ENCODE data around the gene LRMDA. TPM values are rescaled to one million over a fixed set of nuclear protein-coding genes. Genes with fewer than 3 reads are reported as not detected.

Gene LRMDA
- total and polyA plus RNA-seq, 7 donors: 2.8 to 22.2 (median 9.0) TPM

DNA sequence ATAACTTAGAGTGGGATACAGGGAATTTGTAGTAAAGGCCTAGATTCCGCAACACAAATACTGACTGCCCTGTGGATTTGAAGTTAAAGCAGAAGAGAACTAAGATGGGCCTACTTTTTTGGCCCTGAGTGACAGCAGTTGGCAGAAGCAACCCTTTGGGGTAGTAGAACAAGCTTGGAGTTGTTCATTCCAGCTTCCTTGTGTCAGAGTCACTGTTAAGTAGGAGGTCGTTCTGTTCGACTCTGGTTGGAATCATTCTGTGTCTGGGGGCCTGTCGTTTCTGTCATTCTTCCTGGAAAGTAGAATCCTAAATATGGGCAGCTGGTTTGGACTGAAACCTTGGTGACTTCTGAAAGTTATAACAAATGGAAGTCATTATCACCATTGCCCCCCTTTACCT lies 865.9 kb downstream of the LRMDA start:
- intact Hi-C loops (cut with DNase I): no loop called here
- no peaks in the 10 kb centered on the region for H3K9me3 ChIP-seq
- H3K4me3 ChIP-seq: no peak overlapping the region
- H3K27ac ChIP-seq: no peak overlapping the region
- H3K27me3 ChIP-seq: no peaks in the 10 kb centered on the region
- WGBS, 2 donors: 59 to 82% methylated on average over 4 of the region's 4 CpGs
- no peak for DNase-seq
- H3K36me3 ChIP-seq: no peaks in the 10 kb centered on the region
- TF ChIP-seq, protein P1, sequence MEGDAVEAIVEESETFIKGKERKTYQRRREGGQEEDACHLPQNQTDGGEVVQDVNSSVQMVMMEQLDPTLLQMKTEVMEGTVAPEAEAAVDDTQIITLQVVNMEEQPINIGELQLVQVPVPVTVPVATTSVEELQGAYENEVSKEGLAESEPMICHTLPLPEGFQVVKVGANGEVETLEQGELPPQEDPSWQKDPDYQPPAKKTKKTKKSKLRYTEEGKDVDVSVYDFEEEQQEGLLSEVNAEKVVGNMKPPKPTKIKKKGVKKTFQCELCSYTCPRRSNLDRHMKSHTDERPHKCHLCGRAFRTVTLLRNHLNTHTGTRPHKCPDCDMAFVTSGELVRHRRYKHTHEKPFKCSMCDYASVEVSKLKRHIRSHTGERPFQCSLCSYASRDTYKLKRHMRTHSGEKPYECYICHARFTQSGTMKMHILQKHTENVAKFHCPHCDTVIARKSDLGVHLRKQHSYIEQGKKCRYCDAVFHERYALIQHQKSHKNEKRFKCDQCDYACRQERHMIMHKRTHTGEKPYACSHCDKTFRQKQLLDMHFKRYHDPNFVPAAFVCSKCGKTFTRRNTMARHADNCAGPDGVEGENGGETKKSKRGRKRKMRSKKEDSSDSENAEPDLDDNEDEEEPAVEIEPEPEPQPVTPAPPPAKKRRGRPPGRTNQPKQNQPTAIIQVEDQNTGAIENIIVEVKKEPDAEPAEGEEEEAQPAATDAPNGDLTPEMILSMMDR (IDR thresholded peaks at IDR 0.05): no peak
- H3K4me1 ChIP-seq: peaks cover 0 to 8% (median 4%) of the 10 kb centered on the region in 4 donors

DNA sequence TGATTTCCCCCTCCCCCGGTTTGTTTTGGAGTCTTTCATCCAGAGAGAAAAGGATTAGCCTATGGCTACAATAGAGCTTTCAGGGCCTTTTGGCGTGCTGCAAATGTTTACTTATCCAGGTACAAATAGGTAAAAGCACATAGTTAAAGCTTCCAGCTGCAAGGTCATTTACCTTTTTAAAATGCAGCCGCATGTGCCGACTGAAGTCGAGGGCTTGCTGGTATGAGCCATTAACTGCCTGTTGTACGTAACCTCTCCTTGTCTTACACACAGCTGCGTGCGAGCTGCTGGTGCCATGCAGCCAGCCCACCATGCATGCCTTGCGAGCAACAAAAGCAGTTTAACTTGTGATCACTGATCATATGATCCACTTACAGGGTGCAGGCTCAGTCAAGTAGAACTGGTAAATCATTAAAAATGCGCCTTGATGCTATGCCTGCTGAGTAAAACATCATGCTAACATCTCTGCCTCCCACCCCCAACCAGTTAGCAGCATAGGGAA lies 866.4 kb downstream of the LRMDA start:
- Histone ChIP-seq H3K27me3 (no peaks in the 10 kb centered on the region), H3K9me3 (no peaks in the 10 kb centered on the region), H3K27ac (no peak overlapping the region), H3K36me3 (no peaks in the 10 kb centered on the region), H3K4me1 (peaks cover 0 to 13% (median 7%) of the 10 kb centered on the region in 4 donors), H3K4me3 (no peak overlapping the region)
- DNase-seq: no peak
- WGBS, 2 donors: 36 to 77% methylated on average over 10 of the region's 10 CpGs
- intact Hi-C loops (cut with DNase I): no loop called here
- TF ChIP-seq, protein P1 (IDR thresholded peaks at IDR 0.05): no peak
- TF ChIP-seq POLR2A (IDR thresholded peaks at IDR 0.05) (no peak), POLR2AphosphoS5 (IDR thresholded peaks at IDR 0.05) (no peak), EP300 (IDR thresholded peaks at IDR 0.05) (no peak)

DNA sequence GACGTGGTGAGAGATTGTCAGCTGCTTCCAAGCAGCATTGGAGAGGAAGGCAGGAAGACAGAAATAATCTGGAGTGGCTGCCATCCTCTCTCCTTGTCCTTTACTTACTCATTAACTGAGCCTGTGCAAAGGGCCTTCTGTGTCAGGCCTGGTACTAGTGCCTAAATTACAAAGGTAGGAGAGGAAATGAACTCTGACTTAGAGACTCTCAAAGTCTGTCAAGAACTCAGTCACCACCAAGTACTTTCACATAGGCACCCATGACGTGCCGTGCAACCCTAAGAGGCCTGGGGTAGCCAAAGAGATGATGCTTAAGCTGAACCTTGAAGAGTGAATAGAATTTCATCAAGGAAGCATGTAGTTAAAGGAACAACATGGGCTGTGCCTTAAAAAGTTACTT lies 866.9 kb downstream of the LRMDA start:
- H3K4me3 ChIP-seq: no peak overlapping the region
- DNase-seq: no peak
- WGBS, 2 donors: 72 to 73% methylated on average over 3 of the region's 3 CpGs

DNA sequence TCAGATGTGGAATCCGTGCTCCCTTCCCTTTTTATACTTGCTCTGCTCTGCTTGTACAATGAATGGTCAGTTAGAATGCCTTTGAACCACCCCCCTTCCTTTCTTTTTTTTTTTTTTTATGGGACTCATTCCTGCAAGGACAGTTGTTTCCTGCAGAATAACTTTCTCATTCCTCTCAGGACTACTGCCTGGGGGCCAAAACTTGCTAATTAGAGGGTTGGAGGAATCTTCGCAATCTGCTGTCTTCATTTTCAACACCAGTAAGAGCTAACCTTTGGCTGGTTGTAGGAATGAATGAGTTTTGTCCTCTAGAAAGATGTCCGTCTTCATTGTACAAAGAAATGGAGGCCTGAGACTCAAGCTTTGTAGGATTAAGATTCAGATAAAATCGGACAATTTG lies 868.1 kb downstream of the LRMDA start:
- intact Hi-C loops (cut with DNase I): no loop called here
- Histone ChIP-seq H3K36me3 (no peaks in the 10 kb centered on the region), H3K27ac (no peak overlapping the region), H3K4me1 (peaks cover 0 to 25% (median 19%) of the 10 kb centered on the region in 4 donors), H3K4me3 (no peak overlapping the region), H3K9me3 (no peaks in the 10 kb centered on the region), H3K27me3 (no peaks in the 10 kb centered on the region)
- TF ChIP-seq POLR2A (IDR thresholded peaks at IDR 0.05) (no peak), POLR2AphosphoS5 (IDR thresholded peaks at IDR 0.05) (no peak), EP300 (IDR thresholded peaks at IDR 0.05) (no peak)
- TF ChIP-seq, protein P1 (IDR thresholded peaks at IDR 0.05): no peak
- WGBS, 2 donors: 86 to 92% methylated on average over 4 of the region's 4 CpGs
- no peak for DNase-seq

More for the DNA sequence above, 866.9 kb downstream of the LRMDA start:
- H3K9me3 ChIP-seq: no peaks in the 10 kb centered on the region
- TF ChIP-seq EP300 (IDR thresholded peaks at IDR 0.05) (no peak), POLR2A (IDR thresholded peaks at IDR 0.05) (no peak), POLR2AphosphoS5 (IDR thresholded peaks at IDR 0.05) (no peak)
- TF ChIP-seq, protein P1 (IDR thresholded peaks at IDR 0.05): no peak
- no peaks in the 10 kb centered on the region for H3K36me3 ChIP-seq
- H3K27ac ChIP-seq: no peak overlapping the region
- intact Hi-C loops (cut with DNase I): no loop called here
- H3K27me3 ChIP-seq: no peaks in the 10 kb centered on the region
- peaks cover 0 to 17% (median 12%) of the 10 kb centered on the region in 4 donors for H3K4me1 ChIP-seq

DNA sequence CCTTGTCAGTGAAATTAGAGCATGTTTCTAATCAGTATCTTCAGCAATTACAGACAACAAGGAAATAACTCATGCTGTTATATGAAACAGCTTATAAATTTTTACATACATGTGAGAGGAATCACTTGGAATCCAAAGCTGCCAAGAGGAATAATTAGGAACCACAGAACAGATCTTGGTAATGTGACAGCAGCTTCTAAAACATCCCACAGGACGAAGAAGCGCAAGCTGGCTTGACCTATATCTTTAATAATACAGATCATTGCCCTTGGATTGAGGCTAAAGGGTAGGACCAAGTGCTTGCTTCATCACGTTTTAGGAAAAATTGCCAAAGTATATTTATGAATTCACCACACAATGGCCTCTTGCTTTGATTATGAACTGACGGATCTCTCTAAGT lies 869.8 kb downstream of the LRMDA start:
- H3K27ac ChIP-seq: no peak overlapping the region
- intact Hi-C loops (cut with DNase I): loop anchor here (5.0 kb wide), 1 partner anchor 899 kb away; the partner anchor contains the start of gene ZNF503
- DNase-seq: no peak
- 82 to 88% methylated on average over 4 of the region's 4 CpGs for WGBS, 2 donors
- peaks cover 0 to 25% (median 19%) of the 10 kb centered on the region in 4 donors for H3K4me1 ChIP-seq
- no peak overlapping the region for H3K4me3 ChIP-seq
- no peaks in the 10 kb centered on the region for H3K36me3 ChIP-seq
- no peaks in the 10 kb centered on the region for H3K27me3 ChIP-seq
- H3K9me3 ChIP-seq: no peaks in the 10 kb centered on the region
- no peak for TF ChIP-seq EP300 (IDR thresholded peaks at IDR 0.05)
- TF ChIP-seq POLR2A (IDR thresholded peaks at IDR 0.05): no peak
- TF ChIP-seq, protein P1 (IDR thresholded peaks at IDR 0.05): no peak
- TF ChIP-seq POLR2AphosphoS5 (IDR thresholded peaks at IDR 0.05): no peak

Measured in sigmoid colon (tissue), 7 donors.